H4 (cell line): ENCODE measurements around the gene BCLAF3. TPM values are rescaled to one million over a fixed set of nuclear protein-coding genes. Genes with fewer than 3 reads are reported as not detected.
A peak's percentile ranks its signal among the peaks of the same experiment; 100 is the strongest.

Experiments used
- DNase-seq: peaks from one replicate; pipeline ENCODE4 v3.0.0-alpha.2; 2015; ENCODE audit warnings: low spot score
- total RNA-seq: library from RNA; depleted of rRNA; stranded (reverse); fragments of >200 nt; shearing (Covaris generic); gene quantifications from 2 replicates; pipeline ENCODE4 v1.2.3, GENCODE V29; 2014; rRNA removed

The BCLAF3 gene
- total RNA-seq, result 1.7 and 1.9 TPM in 2 replicates

- DNase-seq, result peak; percentile 70
Observed at GRCh38 chrX:19990556-19991349, at the start of gene BCLAF3. TSS of gene BCLAF3 (minus strand) at chrX:19991061. CDS start at chrX:19970264, 20,797 bp downstream.

GRCh38 chrX:20038966-20039365, 48.1 kb upstream of the BCLAF3 start:
- no peak for DNase-seq

- no peak for DNase-seq
Observed at GRCh38 chrX:20037186-20037585, 46.3 kb upstream of the BCLAF3 start.

GRCh38 chrX:20032201-20032600, 41.3 kb upstream of the BCLAF3 start:
- no peak for DNase-seq

DNA sequence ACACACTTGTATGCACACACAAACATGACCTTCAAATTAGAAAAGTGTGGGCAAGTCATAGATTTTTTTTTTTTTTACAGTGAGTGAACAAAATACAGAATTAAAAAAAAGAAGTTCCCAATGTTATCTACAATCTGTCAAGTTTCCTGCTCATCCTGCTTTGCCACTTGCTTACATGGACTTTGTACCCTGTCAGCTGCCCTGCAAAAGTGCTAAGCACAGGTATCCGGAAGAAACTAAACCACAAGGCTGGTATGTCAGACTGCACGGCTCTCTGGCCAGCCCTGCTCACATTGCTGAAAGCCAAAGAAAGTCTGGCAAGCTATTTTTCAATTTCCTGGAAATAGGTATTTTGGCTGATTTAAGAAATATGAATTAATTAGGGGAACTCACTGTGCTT, 38.9 kb upstream of the BCLAF3 start:
- no peak for DNase-seq

- DNase-seq, result no peak
Observed at GRCh38 chrX:20028588-20028987, 37.7 kb upstream of the BCLAF3 start.

DNA sequence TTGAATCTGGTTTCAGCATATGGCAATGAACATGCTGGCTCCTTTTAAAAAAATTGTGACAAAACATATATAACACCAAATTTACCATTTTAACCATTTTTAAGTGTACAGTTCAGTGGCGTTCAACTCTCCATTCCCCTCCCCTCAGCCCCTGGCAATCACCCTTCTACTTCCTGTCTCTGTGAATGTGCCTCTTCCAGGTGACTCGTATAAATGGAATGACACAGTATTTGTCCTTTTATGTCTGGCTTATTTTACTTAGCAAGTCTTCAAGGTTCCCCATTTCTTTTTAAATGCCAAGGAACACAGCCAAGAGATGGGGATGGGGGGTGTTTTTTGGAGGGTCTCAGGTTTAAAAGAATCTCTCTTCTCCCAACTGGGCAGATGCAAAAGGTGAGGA, 35.4 kb upstream of the BCLAF3 start:
- peak; percentile 22 for DNase-seq

DNA sequence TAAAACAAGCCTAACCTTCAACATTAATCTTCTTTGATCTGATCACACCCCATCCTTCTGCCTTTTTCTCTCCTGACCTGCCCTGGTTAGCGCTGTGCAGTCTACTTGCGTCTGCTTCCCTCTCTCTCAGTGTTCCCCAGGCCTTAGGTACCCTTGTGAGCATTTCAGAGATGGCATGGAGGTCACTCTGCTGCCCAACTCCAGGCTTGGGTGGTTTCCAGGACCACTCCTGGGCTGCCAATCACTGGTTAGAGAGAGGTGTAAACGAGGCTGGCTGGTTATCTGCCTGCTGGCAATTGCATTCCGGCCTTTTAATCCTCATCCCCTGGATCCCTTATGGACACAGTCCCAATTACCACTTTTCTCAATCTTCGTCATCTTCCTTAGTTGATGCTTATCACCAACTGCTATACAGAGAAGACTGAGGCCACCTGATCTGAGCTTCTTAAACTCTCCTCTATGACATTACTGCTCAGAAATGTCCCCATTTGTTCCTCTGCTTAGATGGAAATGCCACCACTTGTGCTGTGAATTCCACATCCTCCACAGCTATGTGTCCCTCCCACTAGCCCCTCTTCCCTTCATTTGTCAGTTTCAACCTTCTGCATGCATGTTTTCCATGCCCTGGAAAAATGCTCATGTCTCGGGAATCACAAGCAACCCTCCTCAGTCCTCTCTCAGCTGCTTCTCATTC, 29.0 kb upstream of the BCLAF3 start:
- DNase-seq, result no peak

DNA sequence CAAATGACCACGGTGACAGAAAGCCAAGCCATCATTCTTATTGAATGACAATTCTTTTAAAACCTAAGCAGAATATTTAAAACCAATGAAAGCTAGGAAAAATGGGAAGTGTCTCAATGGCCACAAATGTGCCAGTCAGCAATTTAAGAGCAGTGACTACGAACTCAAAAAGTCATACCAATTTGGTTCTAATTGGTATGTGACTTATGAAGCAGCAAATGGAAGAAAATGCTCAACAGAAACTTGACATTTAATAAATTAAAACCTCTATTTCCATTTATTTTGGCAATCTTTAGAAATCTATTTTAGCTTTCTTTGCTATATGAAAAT, 25.7 kb upstream of the BCLAF3 start:
- DNase-seq, result no peak

- DNase-seq, result no peak
Observed at GRCh38 chrX:20015945-20016615, 25.2 kb upstream of the BCLAF3 start.

DNA sequence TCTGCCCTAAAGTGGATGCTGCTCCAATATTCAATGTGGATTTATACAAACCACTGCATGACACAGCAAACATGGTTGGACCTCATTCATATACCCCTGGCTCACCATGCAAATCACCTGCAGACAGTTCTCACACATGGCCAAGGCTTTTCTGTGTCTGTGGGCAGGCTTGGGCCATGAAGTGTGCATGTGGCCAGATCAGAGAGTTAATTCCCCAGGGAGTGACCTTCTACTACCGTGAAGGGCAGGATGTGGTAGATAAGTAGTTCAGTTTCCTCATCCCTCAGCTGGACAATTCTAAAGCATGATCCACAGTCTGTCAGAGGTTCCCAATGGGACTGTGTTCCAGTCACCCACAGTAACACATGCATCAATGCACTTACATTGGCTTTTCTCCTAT, 24.6 kb upstream of the BCLAF3 start:
- DNase-seq, result no peak

DNA sequence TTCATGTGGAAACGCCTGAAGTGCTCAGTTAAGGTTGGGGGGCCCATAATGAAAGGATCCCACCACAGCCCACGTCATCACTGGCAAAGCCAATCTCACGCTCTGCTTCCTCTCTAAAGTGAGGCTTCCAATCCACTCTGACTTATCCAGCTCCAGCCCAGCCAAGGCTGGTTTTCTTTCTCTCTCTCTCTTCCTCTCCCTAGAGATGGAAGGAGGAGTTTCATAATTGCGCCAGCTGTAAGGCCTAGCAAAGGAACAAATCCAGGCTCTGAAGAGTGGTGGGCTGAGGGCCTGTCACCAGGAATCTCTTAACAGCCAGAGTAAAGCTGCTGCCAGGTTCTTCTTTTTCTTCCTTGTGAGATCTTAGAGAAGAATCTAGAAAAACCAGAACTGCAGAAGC, 20.7 kb upstream of the BCLAF3 start:
- no peak for DNase-seq

DNA sequence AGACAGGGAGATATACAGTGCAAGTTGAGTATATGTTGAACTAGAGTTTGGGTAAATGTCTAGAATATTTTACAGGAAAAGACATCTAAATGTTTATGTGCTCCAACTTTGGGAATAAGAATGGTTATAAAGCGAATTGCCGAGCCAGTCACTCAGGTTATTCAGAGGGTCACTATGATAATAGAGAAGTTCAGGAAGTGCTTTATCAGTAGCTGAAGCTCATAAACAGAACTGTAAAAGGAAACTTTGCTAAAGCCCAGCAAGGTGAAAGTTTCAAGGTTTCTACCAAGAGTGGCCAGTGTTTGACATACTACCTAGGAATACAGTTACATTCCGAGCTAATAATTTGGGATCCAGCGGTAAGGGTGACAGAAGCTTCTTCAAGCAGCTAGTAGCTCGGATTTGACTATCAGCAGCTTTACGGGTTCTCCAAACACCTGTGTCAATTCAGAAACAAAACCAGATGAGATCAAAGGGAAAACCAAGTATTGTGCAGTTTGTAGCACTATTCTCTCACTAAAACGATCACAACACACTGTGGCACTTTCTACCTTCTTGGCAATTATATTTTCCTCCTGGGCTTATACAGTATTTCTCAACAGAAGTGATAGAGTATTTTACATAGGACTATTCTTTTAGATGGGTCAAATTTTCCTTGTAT, 17.2 kb upstream of the BCLAF3 start:
- no peak for DNase-seq

DNA sequence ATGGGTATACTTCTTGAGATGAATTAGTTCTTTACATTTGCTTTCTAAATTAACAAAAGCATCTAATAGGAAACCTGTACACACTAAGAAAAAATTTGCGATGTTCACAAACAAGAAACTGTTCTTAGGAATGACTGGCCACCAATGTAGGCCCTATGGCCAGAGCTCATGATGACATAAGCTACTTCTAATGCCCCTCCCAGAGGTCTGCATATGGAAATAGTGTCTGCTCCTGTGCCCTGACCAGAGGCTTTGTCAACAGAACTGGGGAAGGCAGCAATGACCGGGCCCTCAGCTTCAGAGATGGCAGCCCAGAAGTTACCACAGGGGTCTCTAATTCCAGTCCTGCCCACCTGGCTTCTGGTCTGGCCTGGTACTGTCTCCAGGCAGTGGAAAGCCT, 15.0 kb upstream of the BCLAF3 start:
- no peak for DNase-seq

DNA sequence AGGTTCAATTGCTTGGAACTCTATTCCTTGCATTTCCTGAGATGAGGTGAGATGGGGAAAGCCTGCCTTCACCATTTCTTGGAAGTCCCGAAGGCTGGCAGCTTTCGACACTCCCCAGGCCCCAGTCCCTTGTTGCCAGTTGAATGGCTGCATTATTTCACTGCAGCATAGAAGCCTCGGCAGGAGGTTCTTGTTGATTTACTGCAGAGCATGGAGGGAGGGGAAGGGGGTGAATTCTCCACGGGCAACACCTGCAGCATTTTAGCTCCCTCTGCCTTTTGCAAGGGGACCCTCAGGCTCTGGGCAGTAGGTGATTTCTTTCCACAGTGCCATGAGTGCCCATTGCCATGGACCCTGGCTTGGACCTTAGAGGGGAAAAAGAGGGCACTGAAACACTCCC, 10.7 kb upstream of the BCLAF3 start:
- DNase-seq, result no peak

- DNase-seq, result no peak
Observed at GRCh38 chrX:19991350-19991718, 473 bp upstream of the BCLAF3 start.

- DNase-seq, result no peak
Observed at GRCh38 chrX:19990151-19990555, 708 bp downstream of the BCLAF3 start.

GRCh38 chrX:19987856-19988255, 3.0 kb downstream of the BCLAF3 start:
- DNase-seq, result no peak

- no peak for DNase-seq
Observed at GRCh38 chrX:19986531-19986930, 4.3 kb downstream of the BCLAF3 start.

GRCh38 chrX:19981947-19982346, 8.9 kb downstream of the BCLAF3 start:
- DNase-seq, result no peak

DNA sequence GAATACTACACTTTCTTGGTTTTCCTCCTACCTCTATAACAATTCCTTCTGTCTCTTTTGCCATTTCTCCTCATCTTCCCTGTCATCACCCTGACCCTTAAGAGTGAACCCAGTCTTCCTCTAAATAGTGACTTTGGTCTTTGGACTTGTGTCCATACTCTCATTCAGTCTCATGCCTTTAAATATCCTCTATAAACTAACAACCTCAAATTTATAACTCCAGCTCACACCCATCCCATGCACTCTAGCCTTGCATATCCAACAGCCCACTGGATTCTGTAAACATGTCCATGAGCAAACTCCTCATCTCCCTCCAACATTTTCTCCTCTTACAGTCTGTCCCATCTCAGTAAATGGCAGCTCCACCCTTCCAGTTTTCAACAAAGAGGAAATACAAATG, 15.0 kb downstream of the BCLAF3 start:
- DNase-seq, result no peak

DNA sequence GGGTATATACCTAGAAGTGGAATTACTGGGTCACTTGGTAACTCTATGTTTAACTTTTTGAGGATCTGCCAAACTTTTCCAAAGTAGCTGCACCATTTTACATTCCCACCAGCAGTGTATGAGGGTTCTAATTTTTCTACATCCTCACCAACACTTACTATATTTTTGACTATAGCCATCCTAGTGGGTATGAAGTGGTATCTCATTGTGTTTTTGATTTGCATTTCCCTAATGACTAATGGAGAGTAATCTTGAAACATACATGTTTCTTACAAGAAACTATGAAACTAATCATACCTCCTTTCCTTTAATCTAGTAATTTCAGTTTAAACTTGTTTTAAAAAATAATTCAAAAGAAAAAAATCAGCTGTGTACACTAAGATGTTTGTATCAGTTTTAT, 17.9 kb downstream of the BCLAF3 start:
- DNase-seq, result no peak
